ENCODE results near the gene NCBP2. TPM values are rescaled to one million over a fixed set of nuclear protein-coding genes. Genes with fewer than 3 reads are reported as not detected.

NCBP2 gene
- polyA plus RNA-seq, 1 of the 3 experiments (the other 2 are of a cell fraction): 128 TPM

GRCh38 chr3:196938576-196938975, 3.8 kb downstream of the NCBP2 start:
- Histone ChIP-seq H3K4me3 (ENCODE audit: low read depth in 2 of 2, low read length in 1 of 2) (no peak overlapping the region), H4K20me1 (ENCODE audit: insufficient read depth) (peaks cover 9% of the 10 kb centered on the region; the same call in 1 of the 2 replicates), H3K4me1 (ENCODE audit: control insufficient read depth in 1 of 2, insufficient read depth in 2 of 2, low read depth in 1 of 2, low read length in 1 of 2) (peaks cover 3 to 5% of the 10 kb centered on the region in 2 experiments; a peak in 3 of 4 replicates), H3F3A (replicated peaks; ENCODE audit: insufficient read depth) (peaks cover 35% of the 10 kb centered on the region), H3K36me3 (replicated peaks in 1 of 2; ENCODE audit: control insufficient read depth in 1 of 2, insufficient read depth in 2 of 2, low read length in 1 of 2) (peaks cover 61 to 63% of the 10 kb centered on the region in 2 experiments), H3K9me2 (no peaks in the 10 kb centered on the region), H3K27me3 (ENCODE audit: insufficient read depth) (no peaks in the 10 kb centered on the region), H2AFZ (ENCODE audit: low read depth) (no peak overlapping the region), H3K9me3 (no peaks in the 10 kb centered on the region), H3K4me2 (no peak overlapping the region), H3K9ac (no peak overlapping the region), H3K79me2 (ENCODE audit: insufficient read depth) (peaks cover 63% of the 10 kb centered on the region), H3K27ac (ENCODE audit: low read depth in 2 of 2, low read length in 1 of 2) (peak overlapping the region in 1 of 2 experiments; percentile 2; a peak in 1 of 4 replicates)
- ChIA-PET CTCF (interaction anchor here (0.7 to 0.8 kb wide), 2 partner anchors 15 to 85 kb away, joined by 3 to 4 read pairs; no protein-coding TSS in a partner anchor), POLR2A (no interaction called here)
- no peak for TF ChIP-seq GABPA (IDR thresholded peaks at IDR 0.05; ENCODE audit: low read depth)
- TF ChIP-seq EZH2phosphoT487 (IDR thresholded peaks at IDR 0.05; ENCODE audit: borderline replicate concordance, low read depth): no peak
- no peak for TF ChIP-seq NFIC (IDR thresholded peaks at IDR 0.05; ENCODE audit: borderline replicate concordance)
- TF ChIP-seq RXRA (IDR thresholded peaks at IDR 0.05; ENCODE audit: borderline replicate concordance, low read depth): no peak
- TF ChIP-seq CHD2 (IDR thresholded peaks at IDR 0.05; ENCODE audit: low read length, partially characterized antibody): no peak
- WGBS (ENCODE audit: low lambda C conversion rate): 94% methylated on average over 5 of the region's 5 CpGs
- no peak for DNase-seq

- Histone ChIP-seq H3K4me1 (ENCODE audit: control insufficient read depth in 1 of 2, insufficient read depth in 2 of 2, low read depth in 1 of 2, low read length in 1 of 2) (peaks cover 0 to 3% of the 10 kb centered on the region in 2 experiments; a peak in 2 of 4 replicates), H3K27me3 (ENCODE audit: insufficient read depth) (no peaks in the 10 kb centered on the region), H3K9me3 (no peaks in the 10 kb centered on the region), H3K9me2 (no peaks in the 10 kb centered on the region), H3F3A (replicated peaks; ENCODE audit: insufficient read depth) (peaks cover 35% of the 10 kb centered on the region), H2AFZ (ENCODE audit: low read depth) (no peak overlapping the region), H3K79me2 (ENCODE audit: insufficient read depth) (peaks cover 59% of the 10 kb centered on the region), H4K20me1 (ENCODE audit: insufficient read depth) (peaks cover 5% of the 10 kb centered on the region; the same call in 1 of the 2 replicates), H3K4me2 (no peak overlapping the region), H3K9ac (no peak overlapping the region), H3K36me3 (replicated peaks in 1 of 2; ENCODE audit: control insufficient read depth in 1 of 2, insufficient read depth in 2 of 2, low read length in 1 of 2) (peaks cover 61 to 67% of the 10 kb centered on the region in 2 experiments), H3K27ac (ENCODE audit: low read depth in 2 of 2, low read length in 1 of 2) (peak overlapping the region in 1 of 2 experiments; percentile 2; a peak in 1 of 4 replicates), H3K4me3 (ENCODE audit: low read depth in 2 of 2, low read length in 1 of 2) (no peak overlapping the region)
- DNase-seq: no peak
- ChIA-PET CTCF (interaction anchor here (0.7 to 0.8 kb wide), 2 partner anchors 15 to 86 kb away, joined by 3 to 4 read pairs; no protein-coding TSS in a partner anchor), POLR2A (no interaction called here)
- WGBS (ENCODE audit: low lambda C conversion rate): 89% methylated on average over 2 of the region's 2 CpGs
- TF ChIP-seq FOSL2 (IDR thresholded peaks at IDR 0.05; ENCODE audit: borderline replicate concordance, low read depth): no peak
- TF ChIP-seq IRF3 (IDR thresholded peaks at IDR 0.05; ENCODE audit: low read depth, low read length): no peak
- no peak for TF ChIP-seq SIN3A (IDR thresholded peaks at IDR 0.05; ENCODE audit: borderline replicate concordance, low read depth, low read length)
- TF ChIP-seq TEAD4 (IDR thresholded peaks at IDR 0.05; ENCODE audit: borderline replicate concordance, insufficient read depth): no peak
- TF ChIP-seq TCF12 (IDR thresholded peaks at IDR 0.05): no peak
- no peak for TF ChIP-seq CTCF (IDR thresholded peaks at IDR 0.05)
- no peak for TF ChIP-seq TAF1 (IDR thresholded peaks at IDR 0.05; ENCODE audit: borderline replicate concordance, low read depth, low read length)
- no peak for TF ChIP-seq USF1 (IDR thresholded peaks at IDR 0.05; ENCODE audit: borderline replicate concordance, low read depth)
- TF ChIP-seq MEF2A (IDR thresholded peaks at IDR 0.05; ENCODE audit: borderline replicate concordance, low read depth): no peak
- TF ChIP-seq RFX5 (IDR thresholded peaks at IDR 0.05; ENCODE audit: low read length): no peak
- no peak for TF ChIP-seq JUND (IDR thresholded peaks at IDR 0.05)
- TF ChIP-seq ELF1 (IDR thresholded peaks at IDR 0.05): no peak
- TF ChIP-seq EP300 (IDR thresholded peaks at IDR 0.05; ENCODE audit: borderline replicate concordance in 1 of 2, low read depth in 1 of 2, low read length in 1 of 2): no peak
- TF ChIP-seq REST (IDR thresholded peaks at IDR 0.05; ENCODE audit: low read depth, low read length): no peak
- TF ChIP-seq EZH2phosphoT487 (IDR thresholded peaks at IDR 0.05; ENCODE audit: borderline replicate concordance, low read depth): no peak
- no peak for TF ChIP-seq POLR2AphosphoS5 (IDR thresholded peaks at IDR 0.05; ENCODE audit: low read depth, low read length)
- TF ChIP-seq YY1 (IDR thresholded peaks at IDR 0.05; ENCODE audit: low read depth): no peak
- no peak for TF ChIP-seq FOXJ3 (CRISPR knock-in tag; IDR thresholded peaks at IDR 0.05)
These were observed 4.2 kb downstream of the NCBP2 start for GRCh38 chr3:196938124-196938523.

Data from SK-N-SH (cell line).